ENCODE data around the gene SLC4A1.

DNA sequence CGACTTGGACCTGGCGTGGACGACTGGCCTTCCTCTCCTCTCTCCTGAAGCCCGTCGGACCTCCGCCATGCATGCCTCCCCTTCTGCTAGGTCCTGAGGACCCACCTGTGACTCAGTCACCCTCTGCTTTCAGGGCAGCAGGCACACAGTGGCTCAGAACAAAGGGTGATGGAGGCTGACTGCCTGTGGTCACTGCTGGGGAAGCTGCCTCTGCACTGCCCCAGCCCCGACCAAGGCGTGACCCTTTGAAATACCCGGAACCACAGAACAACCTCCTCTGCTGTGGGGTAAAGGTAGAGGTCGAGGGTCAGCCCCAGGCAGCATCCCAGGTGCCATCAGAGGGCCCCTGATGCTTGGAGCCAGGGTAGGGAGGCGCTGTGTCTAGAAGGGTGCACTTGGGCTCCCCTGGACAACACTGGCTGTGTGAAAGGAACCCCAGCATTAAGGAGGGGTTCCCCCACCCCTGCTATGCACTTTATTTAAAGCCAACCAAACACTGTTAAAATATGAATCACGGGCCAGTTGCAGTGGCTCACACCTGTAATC lies 12.5 kb upstream of the SLC4A1 start:
- TF ChIP-seq, protein P1, sequence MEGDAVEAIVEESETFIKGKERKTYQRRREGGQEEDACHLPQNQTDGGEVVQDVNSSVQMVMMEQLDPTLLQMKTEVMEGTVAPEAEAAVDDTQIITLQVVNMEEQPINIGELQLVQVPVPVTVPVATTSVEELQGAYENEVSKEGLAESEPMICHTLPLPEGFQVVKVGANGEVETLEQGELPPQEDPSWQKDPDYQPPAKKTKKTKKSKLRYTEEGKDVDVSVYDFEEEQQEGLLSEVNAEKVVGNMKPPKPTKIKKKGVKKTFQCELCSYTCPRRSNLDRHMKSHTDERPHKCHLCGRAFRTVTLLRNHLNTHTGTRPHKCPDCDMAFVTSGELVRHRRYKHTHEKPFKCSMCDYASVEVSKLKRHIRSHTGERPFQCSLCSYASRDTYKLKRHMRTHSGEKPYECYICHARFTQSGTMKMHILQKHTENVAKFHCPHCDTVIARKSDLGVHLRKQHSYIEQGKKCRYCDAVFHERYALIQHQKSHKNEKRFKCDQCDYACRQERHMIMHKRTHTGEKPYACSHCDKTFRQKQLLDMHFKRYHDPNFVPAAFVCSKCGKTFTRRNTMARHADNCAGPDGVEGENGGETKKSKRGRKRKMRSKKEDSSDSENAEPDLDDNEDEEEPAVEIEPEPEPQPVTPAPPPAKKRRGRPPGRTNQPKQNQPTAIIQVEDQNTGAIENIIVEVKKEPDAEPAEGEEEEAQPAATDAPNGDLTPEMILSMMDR (conservative IDR thresholded peaks at IDR 0.05; ENCODE audit: low read depth, low read length): no peak
- no peak for TF ChIP-seq EZH2 (IDR thresholded peaks at IDR 0.05; ENCODE audit: low read length, unreplicated experiment)

All from PC-3 (cell line).